Keratinocyte (primary cell): Measurements from ENCODE around the gene PYROXD2. TPM values are rescaled to one million over a fixed set of nuclear protein-coding genes. Genes with fewer than 3 reads are reported as not detected.

Source experiments
- DNase-seq: peaks from one replicate; pipeline ENCODE4 v3.0.0-alpha.2; 2011; ENCODE audit warnings: low read depth, missing footprints, low spot score
- FAIRE-seq: peaks from 2 replicates; lab custom pipeline; 2011; peaks lifted over from hg19 to GRCh38; lab: Jason Lieb, UNC
- H2AFZ ChIP-seq: 2 replicates; pipeline ENCODE4 v1.6.0; 2012; ENCODE audit warnings: low read length, control low read depth, inconsistent platforms; ENCODE audit not compliant: control insufficient read depth
- H3K27ac ChIP-seq: 2 replicates; pipeline ENCODE4 v1.5.1; 2011; ENCODE audit warnings: low read length; ENCODE audit not compliant: control insufficient read depth, insufficient read depth
- H3K27me3 ChIP-seq: 3 replicates; pipeline ENCODE4 v1.6.0; 2011; ENCODE audit warnings: low read length; ENCODE audit not compliant: control insufficient read depth, insufficient read depth; ENCODE audit errors: extremely low read depth
- H3K36me3 ChIP-seq, 2 experiments: 2 replicates in 1 of 2; 3 replicates in 1 of 2; pipeline ENCODE4 v1.5.1; 2011; ENCODE audit warnings: low read length in 2 of 2, mild to moderate bottlenecking in 1 of 2; ENCODE audit not compliant: control insufficient read depth in 2 of 2, insufficient read depth in 2 of 2; ENCODE audit errors: extremely low read depth in 1 of 2
- H3K4me1 ChIP-seq: 3 replicates; pipeline ENCODE4 v1.5.1; 2011; ENCODE audit warnings: low read length; ENCODE audit not compliant: control insufficient read depth, insufficient read depth; ENCODE audit errors: extremely low read depth
- H3K4me2 ChIP-seq: 3 replicates; pipeline ENCODE4 v1.6.0; 2011; ENCODE audit warnings: low read depth, low read length; ENCODE audit not compliant: control insufficient read depth, insufficient read depth; ENCODE audit errors: extremely low read depth
- H3K4me3 ChIP-seq, 3 experiments: fragments of 200-600 bp in 1 of 3; sonication (generic) in 1 of 3; 2 replicates in 2 of 3; 3 replicates in 1 of 3; pipeline ENCODE4 v1.5.1; 2011 to 2016; ENCODE audit warnings: low read length in 3 of 3, mild to moderate bottlenecking in 3 of 3, control low read depth in 2 of 3, inconsistent platforms in 1 of 3, low read depth in 1 of 3, mixed read lengths in 1 of 3, mixed run types in 1 of 3, moderate library complexity in 1 of 3; ENCODE audit not compliant: control insufficient read depth in 2 of 3, insufficient read depth in 2 of 3; ENCODE audit errors: extremely low read depth in 1 of 3
- H3K79me2 ChIP-seq: 2 replicates; pipeline ENCODE4 v1.6.0; 2012; ENCODE audit warnings: low read length; ENCODE audit not compliant: control insufficient read depth, insufficient read depth
- H3K9ac ChIP-seq: 3 replicates; pipeline ENCODE4 v1.6.0; 2011; ENCODE audit warnings: low read length; ENCODE audit not compliant: control insufficient read depth, insufficient read depth; ENCODE audit errors: extremely low read depth
- H3K9me1 ChIP-seq: 3 replicates; pipeline ENCODE4 v1.6.0; 2011; ENCODE audit warnings: low read length; ENCODE audit not compliant: control insufficient read depth, insufficient read depth; ENCODE audit errors: extremely low read depth
- H3K9me3 ChIP-seq: 2 replicates; pipeline ENCODE4 v1.5.1; 2012; ENCODE audit warnings: low read depth, low read length; ENCODE audit not compliant: control insufficient read depth
- H4K20me1 ChIP-seq: 3 replicates; pipeline ENCODE4 v1.6.0; 2011; ENCODE audit warnings: low read length; ENCODE audit not compliant: control insufficient read depth, insufficient read depth; ENCODE audit errors: extremely low read depth
- CTCF ChIP-seq, 3 experiments: IDR thresholded peaks in 1 of 3; conservative IDR thresholded peaks in 1 of 3; optimal IDR thresholded peaks in 1 of 3; 2 replicates in 2 of 3; 3 replicates in 1 of 3; pipeline versions ENCODE3 to v1.5.1; 2011; ENCODE audit warnings: low read length in 3 of 3, mild to moderate bottlenecking in 3 of 3, moderate library complexity in 2 of 3, control low read depth in 1 of 3, inconsistent platforms in 1 of 3; ENCODE audit not compliant: insufficient read depth in 2 of 3; ENCODE audit errors: extremely low read depth in 1 of 3
- EZH2 ChIP-seq: IDR thresholded peaks from one replicate; pipeline ENCODE4 v1.6.1; 2012; ENCODE audit warnings: inconsistent platforms, mild to moderate bottlenecking, low read length, moderate library complexity
- dilution Hi-C: fragments of 300-500 bp; cut with MboI; formaldehyde crosslinking; loops from one replicate; pipeline ENCODE4 v1.7.0; 2020; ENCODE audit warnings: low sequenced_read_pairs; ENCODE audit not compliant: extremely low pct_ligation_motif_present
- polyA plus RNA-seq, 5 experiments: library from polyadenylated mRNA; depleted of rRNA in 3 of 5; stranded (reverse) in 3 of 5; stranded (forward) in 1 of 5; unstranded in 1 of 5; fragments of >200 nt; gene quantifications; 1 replicate in 1 of 5; 2 replicates in 3 of 5; 3 replicates in 1 of 5; pipeline versions ENCODE4 v1.2.1 to v1.2.3, GENCODE V29; 2011 to 2012; ENCODE audit warnings: missing spikeins in 2 of 5, low read depth in 1 of 5, low replicate concordance in 1 of 5

PYROXD2 gene
- polyA plus RNA-seq, 1 donor (not counting 4 experiments of a cell fraction or from before 2014, with no cell fraction given) = 4.4 TPM

- TF ChIP-seq EZH2 (no peak), CTCF (optimal IDR thresholded peaks at IDR 0.05 in 1 of 3, IDR thresholded peaks at IDR 0.05 in 1 of 3, conservative IDR thresholded peaks at IDR 0.05 in 1 of 3; ENCODE audit: extremely low read depth in 1 of 3, insufficient read depth in 2 of 3, low read length in 3 of 3) (no peak)
- H2AFZ ChIP-seq = no peak overlapping the region
- no peaks in the 10 kb centered on the region for H3K36me3 ChIP-seq
- no peak for FAIRE-seq
- H3K4me2 ChIP-seq = no peak overlapping the region
- H3K9ac ChIP-seq = no peak overlapping the region
- peaks cover 15% of the 10 kb centered on the region for H3K4me1 ChIP-seq
- dilution Hi-C loops = no loop called here
- no peak overlapping the region for H3K4me3 ChIP-seq
- H3K9me3 ChIP-seq = no peaks in the 10 kb centered on the region
- H4K20me1 ChIP-seq = no peaks in the 10 kb centered on the region
- H3K27me3 ChIP-seq = no peaks in the 10 kb centered on the region
- no peak overlapping the region for H3K27ac ChIP-seq
- H3K79me2 ChIP-seq = no peaks in the 10 kb centered on the region
- no peak for DNase-seq
- H3K9me1 ChIP-seq = no peaks in the 10 kb centered on the region
These were observed 4.2 kb downstream of the PYROXD2 start for GRCh38 chr10:98410759-98411158.

GRCh38 chr10:98410135-98410743, 4.7 kb downstream of the PYROXD2 start:
- Histone ChIP-seq H3K9me3 (no peaks in the 10 kb centered on the region), H3K4me1 (peaks cover 12% of the 10 kb centered on the region), H4K20me1 (no peaks in the 10 kb centered on the region), H3K9ac (no peak overlapping the region), H3K4me2 (no peak overlapping the region), H2AFZ (no peak overlapping the region), H3K36me3 (no peaks in the 10 kb centered on the region), H3K27me3 (no peaks in the 10 kb centered on the region), H3K79me2 (no peaks in the 10 kb centered on the region), H3K27ac (no peak overlapping the region), H3K9me1 (no peaks in the 10 kb centered on the region), H3K4me3 (no peak overlapping the region)
- dilution Hi-C loops = no loop called here
- DNase-seq (no peak), FAIRE-seq (no peak)
- no peak for TF ChIP-seq EZH2
- no peak for TF ChIP-seq CTCF (optimal IDR thresholded peaks at IDR 0.05 in 1 of 3, IDR thresholded peaks at IDR 0.05 in 1 of 3, conservative IDR thresholded peaks at IDR 0.05 in 1 of 3; ENCODE audit: extremely low read depth in 1 of 3, insufficient read depth in 2 of 3, low read length in 3 of 3)
